Measurements from ENCODE around the gene MVK.

DNA sequence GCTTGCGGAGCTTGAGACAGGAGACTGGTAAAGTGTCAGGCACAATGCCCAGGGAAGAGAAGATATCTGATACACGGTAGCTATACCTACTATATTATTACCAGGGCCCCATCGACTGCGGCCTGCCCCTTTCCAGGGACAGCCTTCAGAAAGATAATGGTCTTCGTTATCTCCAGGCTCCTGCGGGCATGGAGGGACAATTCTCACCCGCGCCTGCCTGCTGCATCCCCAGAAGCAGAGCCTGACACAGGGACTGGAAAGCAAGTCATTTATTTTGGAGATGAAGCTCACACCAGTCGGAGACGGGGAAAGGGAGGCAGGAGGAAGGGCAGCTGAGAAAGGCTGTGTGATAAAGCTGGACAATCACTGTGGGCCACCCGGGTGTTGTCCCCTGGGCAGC lies 72.1 kb downstream of the MVK start:
- TF ChIP-seq, protein P1, sequence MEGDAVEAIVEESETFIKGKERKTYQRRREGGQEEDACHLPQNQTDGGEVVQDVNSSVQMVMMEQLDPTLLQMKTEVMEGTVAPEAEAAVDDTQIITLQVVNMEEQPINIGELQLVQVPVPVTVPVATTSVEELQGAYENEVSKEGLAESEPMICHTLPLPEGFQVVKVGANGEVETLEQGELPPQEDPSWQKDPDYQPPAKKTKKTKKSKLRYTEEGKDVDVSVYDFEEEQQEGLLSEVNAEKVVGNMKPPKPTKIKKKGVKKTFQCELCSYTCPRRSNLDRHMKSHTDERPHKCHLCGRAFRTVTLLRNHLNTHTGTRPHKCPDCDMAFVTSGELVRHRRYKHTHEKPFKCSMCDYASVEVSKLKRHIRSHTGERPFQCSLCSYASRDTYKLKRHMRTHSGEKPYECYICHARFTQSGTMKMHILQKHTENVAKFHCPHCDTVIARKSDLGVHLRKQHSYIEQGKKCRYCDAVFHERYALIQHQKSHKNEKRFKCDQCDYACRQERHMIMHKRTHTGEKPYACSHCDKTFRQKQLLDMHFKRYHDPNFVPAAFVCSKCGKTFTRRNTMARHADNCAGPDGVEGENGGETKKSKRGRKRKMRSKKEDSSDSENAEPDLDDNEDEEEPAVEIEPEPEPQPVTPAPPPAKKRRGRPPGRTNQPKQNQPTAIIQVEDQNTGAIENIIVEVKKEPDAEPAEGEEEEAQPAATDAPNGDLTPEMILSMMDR (IDR thresholded peaks at IDR 0.05; ENCODE audit: insufficient read depth, low read length, poor library complexity, severe bottlenecking) = no peak
- TF ChIP-seq EZH2phosphoT487 (conservative IDR thresholded peaks at IDR 0.05; ENCODE audit: low read length) = no peak
